ENCODE measurements around the gene IQCK.

DNA sequence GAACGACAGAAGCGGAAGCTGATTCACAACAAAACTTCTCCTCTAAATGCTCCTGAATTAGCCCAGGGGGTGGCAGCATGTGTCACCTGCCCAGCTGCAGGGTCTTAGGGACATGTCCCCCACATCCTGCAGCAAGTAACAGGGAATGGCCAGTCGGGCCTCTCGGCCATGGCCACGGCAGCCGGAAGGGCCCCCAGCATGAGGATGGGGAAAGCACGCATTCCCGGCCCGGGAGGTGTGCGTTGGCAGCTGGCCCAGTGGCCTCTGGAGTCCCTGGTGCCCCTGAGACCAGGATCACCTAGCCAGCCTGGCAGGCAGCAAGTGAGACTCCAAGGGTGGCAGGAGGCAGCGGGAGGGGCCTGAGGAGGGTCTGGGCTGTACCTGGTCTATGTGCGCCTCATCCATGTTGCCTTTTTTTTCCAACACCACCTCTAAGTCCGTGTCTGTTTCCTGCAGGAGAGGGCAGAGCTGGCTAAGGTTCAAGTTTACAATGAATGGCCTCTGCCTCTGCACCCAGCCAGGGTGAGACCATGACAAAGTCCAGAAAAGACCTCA is 7.0 kb upstream of the IQCK start:
- TF ChIP-seq, protein P1, sequence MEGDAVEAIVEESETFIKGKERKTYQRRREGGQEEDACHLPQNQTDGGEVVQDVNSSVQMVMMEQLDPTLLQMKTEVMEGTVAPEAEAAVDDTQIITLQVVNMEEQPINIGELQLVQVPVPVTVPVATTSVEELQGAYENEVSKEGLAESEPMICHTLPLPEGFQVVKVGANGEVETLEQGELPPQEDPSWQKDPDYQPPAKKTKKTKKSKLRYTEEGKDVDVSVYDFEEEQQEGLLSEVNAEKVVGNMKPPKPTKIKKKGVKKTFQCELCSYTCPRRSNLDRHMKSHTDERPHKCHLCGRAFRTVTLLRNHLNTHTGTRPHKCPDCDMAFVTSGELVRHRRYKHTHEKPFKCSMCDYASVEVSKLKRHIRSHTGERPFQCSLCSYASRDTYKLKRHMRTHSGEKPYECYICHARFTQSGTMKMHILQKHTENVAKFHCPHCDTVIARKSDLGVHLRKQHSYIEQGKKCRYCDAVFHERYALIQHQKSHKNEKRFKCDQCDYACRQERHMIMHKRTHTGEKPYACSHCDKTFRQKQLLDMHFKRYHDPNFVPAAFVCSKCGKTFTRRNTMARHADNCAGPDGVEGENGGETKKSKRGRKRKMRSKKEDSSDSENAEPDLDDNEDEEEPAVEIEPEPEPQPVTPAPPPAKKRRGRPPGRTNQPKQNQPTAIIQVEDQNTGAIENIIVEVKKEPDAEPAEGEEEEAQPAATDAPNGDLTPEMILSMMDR (IDR thresholded peaks at IDR 0.05), result no peak
- no peak for TF ChIP-seq POLR2AphosphoS5 (IDR thresholded peaks at IDR 0.05)
- no peak for TF ChIP-seq EP300 (IDR thresholded peaks at IDR 0.05)
